Natural killer cell treated with Interleukin-12 subunit alpha and Interleukin-12 subunit beta and Interleukin-15 and Interleukin-18, amount 100 ng/mL, for 72 hours (primary cell): ENCODE results near the gene SLCO4A1. TPM values are rescaled to one million over a fixed set of nuclear protein-coding genes. Genes with fewer than 3 reads are reported as not detected.

Experiments
- ATAC-seq, 2 donors: fragments of 150-1000 bp; cut with Tn5 transposase in 1 of 2; sonication (Bioruptor Pico), chemical (Tn5 transposase) in 1 of 2; 2 replicates each; pipeline ENCODE4 v1.10.0; 2021
- DNase-seq: peaks from one replicate; pipeline ENCODE4 v3.0.0; 2022; ENCODE audit warnings: low spot score
- H3K27ac Mint-ChIP-seq, 2 donors: 1 replicate in 1 of 2; 2 replicates in 1 of 2; pipeline ENCODE4 v1.8.0; 2022; ENCODE audit warnings: mixed read lengths in 2 of 2, mild to moderate bottlenecking in 1 of 2, moderate library complexity in 1 of 2
- H3K27me3 Mint-ChIP-seq, 2 donors: 1 replicate in 1 of 2; 2 replicates in 1 of 2; pipeline ENCODE4 v1.8.0; 2022; ENCODE audit warnings: mixed read lengths in 2 of 2
- H3K36me3 Mint-ChIP-seq: one replicate; pipeline ENCODE4 v1.8.0; 2022; ENCODE audit warnings: mixed read lengths
- H3K4me1 Mint-ChIP-seq, 2 donors: 1 replicate in 1 of 2; 2 replicates in 1 of 2; pipeline ENCODE4 v1.8.0; 2022; ENCODE audit warnings: low read depth in 2 of 2, mixed read lengths in 2 of 2, mild to moderate bottlenecking in 1 of 2
- H3K4me3 Mint-ChIP-seq: one replicate; pipeline ENCODE4 v1.8.0; 2022; ENCODE audit warnings: mixed read lengths
- H3K9me3 Mint-ChIP-seq: 2 replicates; pipeline ENCODE4 v1.8.0; 2022; ENCODE audit warnings: mixed read lengths
- total RNA-seq, 2 donors: library from RNA; stranded (reverse); gene quantifications; one replicate each; pipeline ENCODE4 v1.2.3, GENCODE V29; 2022

Gene SLCO4A1
- total RNA-seq, 2 donors from 2014 or later: 42.9 to 88.3 TPM

GRCh38 chr20:62642666-62643520 is 590 bp downstream of the SLCO4A1 start:
- no peaks in the 10 kb centered on the region for H3K36me3 Mint-ChIP-seq
- H3K4me1 Mint-ChIP-seq: peaks cover 7 to 10% of the 10 kb centered on the region in 2 donors
- no peak overlapping the region for H3K27ac Mint-ChIP-seq
- ATAC-seq (peak; percentile 34 to 44), DNase-seq (no peak)
- no peaks in the 10 kb centered on the region for H3K9me3 Mint-ChIP-seq
- H3K27me3 Mint-ChIP-seq: no peaks in the 10 kb centered on the region
- H3K4me3 Mint-ChIP-seq: peak overlapping the region; percentile 81

DNA sequence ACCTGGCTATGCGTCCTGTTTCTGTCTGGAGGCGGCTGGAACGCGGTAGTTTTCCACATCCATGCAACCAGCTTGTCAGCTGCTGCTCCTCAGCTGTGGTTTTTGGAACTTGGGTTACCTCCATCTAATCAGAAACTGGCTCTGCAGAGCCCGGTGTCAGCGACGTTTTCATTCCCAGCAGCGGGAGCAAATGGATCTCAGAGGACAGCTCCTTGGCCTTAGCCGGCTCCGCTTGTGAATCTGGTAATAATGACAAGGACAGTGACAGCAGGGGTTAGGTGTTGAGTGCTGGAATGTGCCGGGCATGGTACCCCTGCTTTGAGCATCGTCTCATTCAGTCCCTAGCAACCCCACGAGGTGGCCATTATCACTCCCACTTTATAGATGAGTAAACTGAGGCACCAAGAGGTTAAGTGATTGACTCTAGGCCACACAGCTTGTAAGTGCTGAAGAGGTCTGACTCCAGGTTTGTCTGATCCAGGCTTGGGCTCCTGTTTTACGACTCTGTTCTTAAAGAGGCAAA is 1.3 kb downstream of the SLCO4A1 start:
- H3K27ac Mint-ChIP-seq: no peak overlapping the region
- DNase-seq (no peak), ATAC-seq (no peak)
- H3K4me3 Mint-ChIP-seq: peak overlapping the region; percentile 66
- no peaks in the 10 kb centered on the region for H3K9me3 Mint-ChIP-seq
- H3K36me3 Mint-ChIP-seq: no peaks in the 10 kb centered on the region
- H3K27me3 Mint-ChIP-seq: no peaks in the 10 kb centered on the region
- peaks cover 7 to 10% of the 10 kb centered on the region in 2 donors for H3K4me1 Mint-ChIP-seq

GRCh38 chr20:62644044-62644795 is 1.9 kb downstream of the SLCO4A1 start:
- Mint-ChIP-seq H3K4me1 (peaks cover 7 to 12% of the 10 kb centered on the region in 2 donors), H3K9me3 (no peaks in the 10 kb centered on the region), H3K36me3 (no peaks in the 10 kb centered on the region), H3K4me3 (peak overlapping the region; percentile 66), H3K27me3 (no peaks in the 10 kb centered on the region), H3K27ac (no peak overlapping the region)
- DNase-seq (no peak), ATAC-seq (no peak)

DNA sequence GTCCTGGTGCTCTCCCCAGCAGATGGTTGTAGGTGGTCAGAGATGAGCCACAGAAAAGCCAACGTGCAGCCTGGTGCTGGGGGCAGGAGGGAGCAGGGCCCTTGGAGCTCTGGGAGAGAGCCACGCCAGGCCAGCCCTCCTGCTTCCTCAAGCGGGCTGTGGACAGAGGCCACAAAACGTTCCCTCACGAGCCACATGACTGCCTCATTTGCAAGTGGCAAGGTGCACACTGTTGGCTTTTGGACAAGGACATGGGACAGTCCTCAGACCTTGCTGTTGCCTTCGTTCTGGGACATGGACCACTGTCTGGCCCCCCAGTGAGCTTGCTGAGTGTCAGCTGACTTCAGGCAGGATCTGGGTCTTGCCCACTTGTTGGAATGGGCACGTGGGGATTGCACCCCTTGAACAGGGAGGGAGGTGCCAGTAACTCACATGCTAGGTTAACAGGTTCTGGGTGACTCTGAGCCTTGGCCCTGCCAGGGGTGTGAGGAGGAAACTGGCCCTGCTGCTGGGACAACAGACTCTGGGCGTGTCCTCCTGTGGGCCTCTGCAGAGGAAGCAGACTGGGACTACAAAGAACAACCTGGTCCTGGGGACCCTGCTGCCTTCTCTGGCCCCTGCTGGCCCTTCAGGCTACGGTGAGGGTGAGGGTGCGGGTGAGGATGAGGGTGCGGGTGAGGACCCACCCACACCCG is 2.6 kb downstream of the SLCO4A1 start:
- no peak for DNase-seq
- Mint-ChIP-seq H3K9me3 (no peaks in the 10 kb centered on the region), H3K4me3 (peak overlapping the region; percentile 55), H3K36me3 (no peaks in the 10 kb centered on the region), H3K27me3 (no peaks in the 10 kb centered on the region), H3K4me1 (peaks cover 7 to 13% of the 10 kb centered on the region in 2 donors), H3K27ac (no peak overlapping the region)
- no peak for ATAC-seq

- H3K9me3 Mint-ChIP-seq: no peaks in the 10 kb centered on the region
- H3K27ac Mint-ChIP-seq: no peak overlapping the region
- no peak overlapping the region for H3K4me3 Mint-ChIP-seq
These were observed 3.3 kb downstream of the SLCO4A1 start for GRCh38 chr20:62645613-62646012.

GRCh38 chr20:62646851-62647520 is 4.7 kb downstream of the SLCO4A1 start:
- Mint-ChIP-seq H3K27ac (peak overlapping the region in 1 of 2 donors; percentile 39), H3K4me3 (no peak overlapping the region)

More at GRCh38 chr20:62645613-62646012, 3.3 kb downstream of the SLCO4A1 start:
- Mint-ChIP-seq H3K27me3 (no peaks in the 10 kb centered on the region), H3K4me1 (peaks cover 7 to 13% of the 10 kb centered on the region in 2 donors), H3K36me3 (no peaks in the 10 kb centered on the region)
- no peak for DNase-seq
- no peak for ATAC-seq

DNA sequence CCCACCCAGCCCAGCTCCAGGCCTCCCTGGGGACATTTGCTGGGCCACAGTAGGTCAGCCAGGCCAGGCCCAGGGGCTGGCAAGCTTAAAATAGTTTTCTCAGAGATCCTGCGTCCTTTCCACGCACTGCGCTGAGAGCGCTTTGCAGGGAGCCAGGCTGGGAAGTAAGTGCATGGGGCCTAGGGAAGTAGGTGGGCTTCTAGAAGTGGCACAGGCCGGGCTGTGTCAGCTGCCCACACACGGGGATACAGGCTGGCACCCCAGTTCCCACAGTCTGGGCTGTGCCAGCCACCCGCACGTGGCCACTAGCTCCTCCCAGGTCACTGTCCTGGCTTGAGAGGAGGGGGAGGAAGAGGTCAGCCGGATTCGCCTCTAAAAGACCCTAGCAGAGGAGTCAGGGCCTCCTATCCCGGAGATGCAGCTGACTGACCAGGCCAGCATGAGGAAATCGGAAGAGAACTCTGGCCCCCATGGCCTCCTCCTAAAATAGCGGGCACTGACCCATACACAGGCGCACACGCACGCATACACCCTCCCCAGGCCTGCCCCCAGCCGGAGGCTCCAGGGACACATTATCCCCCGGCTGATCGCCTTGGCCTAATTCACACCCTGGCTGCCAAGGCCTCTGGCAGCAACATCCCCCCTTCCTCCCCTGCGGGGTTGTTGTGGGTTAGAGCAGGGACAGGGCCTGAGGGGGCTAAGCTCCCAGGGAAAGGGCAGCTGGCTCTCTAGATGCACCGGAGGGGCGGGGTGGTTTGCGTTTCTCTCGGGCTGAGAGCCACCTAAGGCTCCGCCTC is 5.4 kb downstream of the SLCO4A1 start:
- H3K9me3 Mint-ChIP-seq: no peaks in the 10 kb centered on the region
- H3K27ac Mint-ChIP-seq: no peak overlapping the region
- no peaks in the 10 kb centered on the region for H3K27me3 Mint-ChIP-seq
- H3K4me3 Mint-ChIP-seq: no peak overlapping the region
- DNase-seq (no peak), ATAC-seq (no peak)
- H3K4me1 Mint-ChIP-seq: peaks cover 20 to 25% of the 10 kb centered on the region in 2 donors
- no peaks in the 10 kb centered on the region for H3K36me3 Mint-ChIP-seq

More at GRCh38 chr20:62646851-62647520, 4.7 kb downstream of the SLCO4A1 start:
- Mint-ChIP-seq H3K4me1 (peaks cover 13 to 20% of the 10 kb centered on the region in 2 donors), H3K27me3 (no peaks in the 10 kb centered on the region), H3K9me3 (no peaks in the 10 kb centered on the region), H3K36me3 (no peaks in the 10 kb centered on the region)
- no peak for DNase-seq
- no peak for ATAC-seq

- no peaks in the 10 kb centered on the region for H3K9me3 Mint-ChIP-seq
These were observed 6.2 kb downstream of the SLCO4A1 start for GRCh38 chr20:62648318-62648995.

DNA sequence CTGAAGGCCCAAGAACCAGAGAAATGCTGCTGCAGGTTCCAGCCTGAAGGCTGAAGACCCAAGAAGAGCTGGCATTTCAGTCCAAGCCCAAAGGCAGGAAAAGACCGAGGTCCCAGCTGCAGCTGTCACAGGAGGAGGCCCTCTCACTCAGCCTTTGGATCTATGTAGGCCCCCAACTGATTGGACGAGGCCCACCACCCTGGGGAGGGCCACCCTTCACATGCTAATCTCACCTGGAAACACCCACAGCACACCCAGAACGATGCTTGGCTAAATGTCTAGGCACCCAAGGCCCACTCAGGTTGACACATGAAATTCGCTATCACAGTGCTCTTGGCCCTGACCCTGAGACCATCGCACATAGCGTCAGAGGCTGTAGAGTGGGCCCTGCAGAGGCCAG is 6.8 kb downstream of the SLCO4A1 start:
- no peak for ATAC-seq
- peaks cover 20 to 25% of the 10 kb centered on the region in 2 donors for H3K4me1 Mint-ChIP-seq
- no peaks in the 10 kb centered on the region for H3K27me3 Mint-ChIP-seq
- no peak overlapping the region for H3K27ac Mint-ChIP-seq
- no peak for DNase-seq
- H3K4me3 Mint-ChIP-seq: no peak overlapping the region
- H3K36me3 Mint-ChIP-seq: no peaks in the 10 kb centered on the region
- H3K9me3 Mint-ChIP-seq: no peaks in the 10 kb centered on the region

More at GRCh38 chr20:62648318-62648995, 6.2 kb downstream of the SLCO4A1 start:
- ATAC-seq (no peak), DNase-seq (no peak)
- H3K27ac Mint-ChIP-seq: no peak overlapping the region
- peaks cover 20 to 25% of the 10 kb centered on the region in 2 donors for H3K4me1 Mint-ChIP-seq
- H3K4me3 Mint-ChIP-seq: no peak overlapping the region
- no peaks in the 10 kb centered on the region for H3K27me3 Mint-ChIP-seq
- H3K36me3 Mint-ChIP-seq: no peaks in the 10 kb centered on the region

- Mint-ChIP-seq H3K27ac (peak overlapping the region; percentile 77 to 96), H3K4me3 (peak overlapping the region; percentile 76), H3K27me3 (no peaks in the 10 kb centered on the region), H3K4me1 (peaks cover 20 to 25% of the 10 kb centered on the region in 2 donors), H3K36me3 (no peaks in the 10 kb centered on the region), H3K9me3 (no peaks in the 10 kb centered on the region)
- ATAC-seq (no peak), DNase-seq (no peak)
These were observed 8.4 kb downstream of the SLCO4A1 start for GRCh38 chr20:62650551-62651284.

- peaks cover 20 to 25% of the 10 kb centered on the region in 2 donors for H3K4me1 Mint-ChIP-seq
- H3K27ac Mint-ChIP-seq: peak overlapping the region; percentile 77 to 96
- DNase-seq (no peak), ATAC-seq (peak; percentile 64 to 68)
- H3K9me3 Mint-ChIP-seq: no peaks in the 10 kb centered on the region
- peak overlapping the region; percentile 76 for H3K4me3 Mint-ChIP-seq
- no peaks in the 10 kb centered on the region for H3K27me3 Mint-ChIP-seq
- no peaks in the 10 kb centered on the region for H3K36me3 Mint-ChIP-seq
These were observed 9.2 kb downstream of the SLCO4A1 start for GRCh38 chr20:62651285-62652021.
